ENCODE measurements around the gene DDX59.
"Not testable (repeated sequence)": the region's sequence is repeated elsewhere in the genome, so short reads cannot be mapped to it uniquely, and the experiment has no call there.

Gene DDX59

DNA sequence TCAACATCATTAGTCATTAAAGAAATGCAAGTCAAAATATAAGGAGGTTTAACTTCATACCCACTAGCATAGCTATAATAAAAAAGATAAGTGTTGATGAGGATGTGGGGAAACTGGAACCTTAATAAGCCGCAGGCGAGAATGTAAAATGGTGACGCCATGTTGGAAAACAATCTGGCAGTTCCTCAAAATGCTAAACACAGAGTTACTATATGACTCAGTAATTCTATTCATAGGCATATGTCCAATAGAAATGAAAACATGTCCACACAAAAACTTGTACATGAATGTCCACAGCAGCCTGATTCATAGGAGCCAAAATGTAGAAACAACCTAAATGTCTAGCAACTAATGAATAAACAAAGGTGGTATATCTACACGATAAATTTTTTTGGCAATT is 23.2 kb downstream of the DDX59 start:
- Histone ChIP-seq H3K27me3 (ENCODE audit: insufficient read depth, low read length) (no peaks in the 10 kb centered on the region), H3K9me3 (ENCODE audit: insufficient read depth, low read depth, low read length) (no peaks in the 10 kb centered on the region), H3K4me3 (ENCODE audit: low read length) (no peak overlapping the region), H3K9ac (ENCODE audit: low read depth, low read length) (no peak overlapping the region), H3K36me3 (ENCODE audit: insufficient read depth, low read length) (peaks cover 52% of the 10 kb centered on the region), H3K4me1 (ENCODE audit: insufficient read depth, low read length) (no peaks in the 10 kb centered on the region), H3K27ac (ENCODE audit: low read depth, low read length) (no peak overlapping the region)
- 98% methylated on average over 4 of the region's 4 CpGs for WGBS

DNA sequence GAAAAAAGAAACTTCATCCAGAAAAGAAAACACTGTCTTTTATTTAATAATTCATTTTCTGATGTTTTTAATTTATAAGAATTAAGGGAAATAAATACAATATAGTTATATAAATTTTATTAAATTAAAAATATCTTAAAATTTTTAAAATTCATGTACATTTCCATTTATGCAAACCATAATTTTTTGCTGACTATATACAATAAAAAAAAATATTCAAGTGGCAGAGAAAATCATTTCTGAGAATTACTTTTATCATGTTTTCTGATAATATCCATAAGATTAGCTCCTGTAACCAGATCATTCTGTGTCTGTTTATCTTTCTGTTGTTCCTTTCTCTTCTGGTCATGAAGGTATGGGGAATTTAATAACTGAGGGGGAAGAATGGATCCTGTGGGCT is 25.7 kb downstream of the DDX59 start:
- Histone ChIP-seq H3K9ac (ENCODE audit: low read depth, low read length) (no peak overlapping the region), H3K27ac (ENCODE audit: low read depth, low read length) (no peak overlapping the region), H3K27me3 (ENCODE audit: insufficient read depth, low read length) (no peaks in the 10 kb centered on the region), H3K4me3 (ENCODE audit: low read length) (no peak overlapping the region), H3K36me3 (ENCODE audit: insufficient read depth, low read length) (peaks cover 39% of the 10 kb centered on the region), H3K9me3 (ENCODE audit: insufficient read depth, low read depth, low read length) (no peaks in the 10 kb centered on the region), H3K4me1 (ENCODE audit: insufficient read depth, low read length) (no peaks in the 10 kb centered on the region; the same call in 1 of the 2 replicates)

DNA sequence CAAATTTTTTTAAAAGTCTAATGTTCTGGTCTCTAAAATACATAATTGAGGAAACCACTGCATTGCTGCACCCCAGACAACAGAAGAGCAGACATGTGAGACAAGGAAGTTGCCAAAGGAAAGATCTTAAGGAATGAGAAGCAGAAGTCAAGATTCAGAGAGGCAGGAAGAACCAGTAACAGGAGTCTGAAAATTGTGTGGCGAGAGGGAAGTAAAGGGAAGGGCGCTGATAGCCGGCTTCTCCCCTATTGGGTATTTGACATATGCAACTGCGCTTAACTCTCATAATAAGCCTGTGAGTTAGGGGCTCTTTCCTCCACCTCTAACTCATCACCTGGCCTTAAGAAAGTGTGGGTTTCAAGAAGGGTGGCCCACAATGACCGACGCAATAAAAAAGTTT is 27.2 kb downstream of the DDX59 start:
- H3K27ac ChIP-seq (ENCODE audit: low read depth, low read length): no peak overlapping the region
- 97% methylated on average over 5 of the region's 6 CpGs for WGBS
- no peaks in the 10 kb centered on the region; the same call in 1 of the 2 replicates for H3K4me1 ChIP-seq (ENCODE audit: insufficient read depth, low read length)
- no peaks in the 10 kb centered on the region for H3K27me3 ChIP-seq (ENCODE audit: insufficient read depth, low read length)
- H3K9me3 ChIP-seq (ENCODE audit: insufficient read depth, low read depth, low read length): no peaks in the 10 kb centered on the region
- H3K9ac ChIP-seq (ENCODE audit: low read depth, low read length): no peak overlapping the region
- H3K36me3 ChIP-seq (ENCODE audit: insufficient read depth, low read length): peaks cover 27% of the 10 kb centered on the region
- no peak overlapping the region for H3K4me3 ChIP-seq (ENCODE audit: low read length)

DNA sequence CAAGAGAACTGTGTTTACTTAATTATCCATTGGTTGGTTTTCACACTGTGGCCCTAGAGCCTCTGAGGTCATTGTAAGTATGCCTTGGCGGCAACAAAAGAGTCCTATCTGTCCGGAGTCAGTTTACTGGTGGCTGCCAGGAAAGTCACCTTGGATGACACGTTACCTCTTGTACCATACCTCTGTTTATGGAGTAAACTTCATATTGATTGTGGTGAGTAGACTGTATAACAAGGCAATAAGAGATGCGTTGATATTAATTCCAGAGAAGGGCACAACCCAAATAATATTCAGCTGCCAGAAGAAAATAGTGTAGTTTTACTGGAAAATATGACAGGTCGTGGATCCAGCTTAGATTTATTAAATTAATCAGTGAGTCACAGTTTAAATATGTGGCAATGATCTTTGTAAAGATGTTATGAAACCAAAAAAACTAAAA is 28.7 kb downstream of the DDX59 start:
- peaks cover 12% of the 10 kb centered on the region for H3K36me3 ChIP-seq (ENCODE audit: insufficient read depth, low read length)
- H3K4me3 ChIP-seq (ENCODE audit: low read length): no peak overlapping the region
- H3K9me3 ChIP-seq (ENCODE audit: insufficient read depth, low read depth, low read length): no peaks in the 10 kb centered on the region
- H3K4me1 ChIP-seq (ENCODE audit: insufficient read depth, low read length): no peaks in the 10 kb centered on the region; the same call in 1 of the 2 replicates
- no peak overlapping the region for H3K9ac ChIP-seq (ENCODE audit: low read depth, low read length)
- H3K27ac ChIP-seq (ENCODE audit: low read depth, low read length): no peak overlapping the region
- WGBS: 91% methylated on average over 5 of the region's 5 CpGs
- no peaks in the 10 kb centered on the region for H3K27me3 ChIP-seq (ENCODE audit: insufficient read depth, low read length)

DNA sequence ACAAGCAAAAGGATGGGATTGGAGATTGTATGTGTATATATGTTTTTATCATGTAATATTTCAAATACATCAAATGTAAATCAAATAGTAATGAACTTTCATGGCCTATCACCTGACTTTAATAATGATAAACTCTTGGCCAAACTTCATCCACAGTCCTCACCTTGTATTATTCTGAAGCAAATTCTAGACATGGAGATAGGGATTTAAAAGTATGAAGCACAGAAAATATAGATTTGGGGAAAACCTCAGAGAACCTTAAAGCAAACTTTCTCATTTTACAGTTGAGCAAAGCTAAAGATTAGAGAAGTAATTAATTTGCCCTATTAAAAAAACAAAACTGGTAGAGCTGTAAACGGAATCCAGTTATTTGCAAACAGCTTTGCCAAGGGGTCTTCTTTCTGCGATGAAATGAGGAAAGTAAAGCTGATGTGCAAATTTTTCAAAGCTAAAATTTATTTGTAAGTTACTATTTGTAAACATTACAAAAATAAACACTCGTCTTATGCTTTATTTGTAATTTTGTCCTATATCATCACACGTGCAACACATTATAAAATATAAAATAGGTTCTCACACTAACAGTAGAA is 29.2 kb downstream of the DDX59 start:
- 93% methylated on average over 3 of the region's 4 CpGs for WGBS
- no peak overlapping the region for H3K27ac ChIP-seq (ENCODE audit: low read depth, low read length)
- H3K36me3 ChIP-seq (ENCODE audit: insufficient read depth, low read length): peaks cover 8% of the 10 kb centered on the region; the same call in 1 of the 2 replicates
- no peaks in the 10 kb centered on the region for H3K27me3 ChIP-seq (ENCODE audit: insufficient read depth, low read length)
- H3K4me1 ChIP-seq (ENCODE audit: insufficient read depth, low read length): no peaks in the 10 kb centered on the region; the same call in 1 of the 2 replicates
- no peak overlapping the region for H3K9ac ChIP-seq (ENCODE audit: low read depth, low read length)
- H3K9me3 ChIP-seq (ENCODE audit: insufficient read depth, low read depth, low read length): no peaks in the 10 kb centered on the region
- no peak overlapping the region for H3K4me3 ChIP-seq (ENCODE audit: low read length)

DNA sequence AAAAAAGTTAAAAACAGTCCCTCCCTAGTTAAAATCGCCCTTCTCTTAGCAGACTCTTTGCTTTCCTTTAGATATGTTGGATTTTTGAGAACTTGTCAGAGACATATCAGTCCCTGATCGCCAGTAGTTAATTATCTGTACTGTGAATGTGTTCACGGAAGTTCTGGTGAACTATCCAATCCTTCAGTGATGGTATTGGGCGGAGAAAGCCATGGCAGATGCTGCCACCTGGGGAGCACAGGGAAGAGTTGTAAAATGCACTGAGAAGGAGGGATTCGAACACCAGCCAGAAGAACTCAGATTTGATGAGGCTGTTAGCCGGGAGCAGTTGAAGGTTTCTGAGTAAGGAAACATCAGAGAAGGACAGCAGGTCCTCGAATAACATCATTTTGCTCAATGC is 31.6 kb downstream of the DDX59 start:
- H3K4me3 ChIP-seq (ENCODE audit: low read length): no peak overlapping the region
- no peak overlapping the region for H3K27ac ChIP-seq (ENCODE audit: low read depth, low read length)
- no peaks in the 10 kb centered on the region for H3K36me3 ChIP-seq (ENCODE audit: insufficient read depth, low read length)
- no peaks in the 10 kb centered on the region; the same call in 1 of the 2 replicates for H3K4me1 ChIP-seq (ENCODE audit: insufficient read depth, low read length)
- H3K9ac ChIP-seq (ENCODE audit: low read depth, low read length): no peak overlapping the region
- WGBS: 83% methylated on average over 7 of the region's 7 CpGs
- H3K27me3 ChIP-seq (ENCODE audit: insufficient read depth, low read length): no peaks in the 10 kb centered on the region
- no peaks in the 10 kb centered on the region for H3K9me3 ChIP-seq (ENCODE audit: insufficient read depth, low read depth, low read length)

DNA sequence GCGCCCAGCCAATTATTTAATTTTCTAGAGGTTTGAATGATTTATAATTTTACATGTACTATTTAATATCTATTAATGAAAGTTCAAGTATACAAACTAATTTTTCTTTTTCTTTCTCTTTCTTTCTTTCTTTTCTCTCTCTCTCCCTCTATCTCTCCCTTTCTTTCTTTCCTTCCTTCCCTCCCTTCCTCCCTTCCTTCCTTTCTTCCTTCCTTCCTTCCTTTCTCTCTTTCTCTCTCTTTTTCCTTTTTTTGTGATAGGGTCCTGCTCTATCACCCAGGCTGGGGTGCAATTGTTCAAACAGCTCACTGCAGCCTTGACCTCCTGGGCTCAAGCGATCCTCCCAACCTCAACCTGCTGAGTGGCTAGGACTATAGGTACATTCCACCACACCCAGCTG is 33.0 kb downstream of the DDX59 start:
- WGBS: 82% methylated on average over 1 of the region's 2 CpGs
- H3K9ac ChIP-seq (ENCODE audit: low read depth, low read length): no peak overlapping the region

DNA sequence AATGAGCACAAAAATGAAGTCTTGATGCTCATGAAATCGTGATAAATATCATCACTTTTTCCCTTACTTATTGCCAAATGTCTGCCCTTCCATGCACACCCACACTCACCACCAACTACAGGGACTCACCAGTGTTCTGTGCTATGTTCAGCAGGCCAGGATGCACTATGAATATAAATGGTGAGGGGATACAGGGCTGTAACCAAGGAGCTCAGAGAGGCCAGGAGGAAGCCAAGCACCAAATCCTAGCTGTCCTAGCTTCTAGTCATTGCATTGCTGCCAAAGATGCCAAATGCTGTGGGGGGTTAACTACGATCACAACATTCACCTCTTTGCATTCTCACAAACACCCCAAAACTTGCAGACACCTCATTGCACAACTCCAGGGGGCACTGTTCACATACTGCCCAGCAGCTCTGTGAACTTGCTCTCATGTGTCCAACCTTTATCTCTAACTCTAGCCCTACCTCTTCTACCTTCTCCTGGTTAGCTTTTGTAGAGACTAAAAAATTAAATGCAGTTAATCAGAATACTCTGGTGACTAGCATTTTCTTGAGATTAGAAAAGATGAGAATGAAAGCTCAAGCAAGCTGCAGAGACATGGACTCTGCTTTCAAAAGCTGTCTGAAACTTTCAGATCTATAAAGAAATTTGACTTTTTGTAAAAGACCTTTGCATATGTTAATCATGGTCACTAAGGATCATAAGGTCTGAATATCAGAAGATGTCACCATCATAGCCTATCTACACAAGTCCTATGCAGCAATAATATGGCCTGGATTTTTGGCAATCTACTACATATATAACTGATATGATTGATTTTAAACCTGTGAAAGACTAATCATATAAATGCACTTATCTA is 35.2 kb downstream of the DDX59 start:
- Histone ChIP-seq H3K9ac (ENCODE audit: low read depth, low read length) (no peak overlapping the region), H3K36me3 (ENCODE audit: insufficient read depth, low read length) (no peaks in the 10 kb centered on the region), H3K27me3 (ENCODE audit: insufficient read depth, low read length) (no peaks in the 10 kb centered on the region), H3K27ac (ENCODE audit: low read depth, low read length) (no peak overlapping the region), H3K9me3 (ENCODE audit: insufficient read depth, low read depth, low read length) (no peaks in the 10 kb centered on the region), H3K4me1 (ENCODE audit: insufficient read depth, low read length) (0 out of 2 replicates have a peak, but pooled peaks cover 3% of the 10 kb centered on the region), H3K4me3 (ENCODE audit: low read length) (no peak overlapping the region)
- WGBS: 96% methylated on average over 1 of the region's 2 CpGs

More for the DNA sequence above, 33.0 kb downstream of the DDX59 start:
- Histone ChIP-seq H3K4me1 (ENCODE audit: insufficient read depth, low read length) (no peaks in the 10 kb centered on the region; the same call in 1 of the 2 replicates), H3K27ac (ENCODE audit: low read depth, low read length) (no peak overlapping the region), H3K4me3 (ENCODE audit: low read length) (no peak overlapping the region), H3K9me3 (ENCODE audit: insufficient read depth, low read depth, low read length) (no peaks in the 10 kb centered on the region), H3K27me3 (ENCODE audit: insufficient read depth, low read length) (no peaks in the 10 kb centered on the region), H3K36me3 (ENCODE audit: insufficient read depth, low read length) (no peaks in the 10 kb centered on the region)

DNA sequence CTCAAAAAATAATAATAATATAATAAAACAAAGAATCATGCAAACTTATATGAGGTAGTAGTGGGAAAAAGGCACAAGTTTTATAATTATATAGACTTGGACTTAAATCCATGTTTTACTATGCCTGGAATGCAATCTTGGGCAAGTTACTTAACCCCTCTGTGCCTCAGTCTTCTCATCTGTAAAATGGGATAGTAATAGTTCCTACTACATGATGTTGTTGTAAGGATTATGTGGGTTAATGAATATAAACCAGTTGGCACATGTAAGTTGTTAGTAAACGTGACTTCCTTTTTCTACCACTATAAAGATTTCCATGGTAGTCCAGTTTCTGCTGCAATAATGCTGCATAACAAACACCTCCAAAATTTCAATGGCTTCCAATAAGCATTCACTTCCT is 38.3 kb downstream of the DDX59 start:
- WGBS: 67% methylated on average over 1 of the region's 1 CpG
- H3K4me3 ChIP-seq (ENCODE audit: low read length): no peak overlapping the region
- H3K9me3 ChIP-seq (ENCODE audit: insufficient read depth, low read depth, low read length): no peaks in the 10 kb centered on the region
- no peak overlapping the region for H3K27ac ChIP-seq (ENCODE audit: low read depth, low read length)
- H3K9ac ChIP-seq (ENCODE audit: low read depth, low read length): no peak overlapping the region
- H3K36me3 ChIP-seq (ENCODE audit: insufficient read depth, low read length): no peaks in the 10 kb centered on the region
- H3K27me3 ChIP-seq (ENCODE audit: insufficient read depth, low read length): no peaks in the 10 kb centered on the region
- H3K4me1 ChIP-seq (ENCODE audit: insufficient read depth, low read length): 0 out of 2 replicates have a peak, but pooled peaks cover 3% of the 10 kb centered on the region

DNA sequence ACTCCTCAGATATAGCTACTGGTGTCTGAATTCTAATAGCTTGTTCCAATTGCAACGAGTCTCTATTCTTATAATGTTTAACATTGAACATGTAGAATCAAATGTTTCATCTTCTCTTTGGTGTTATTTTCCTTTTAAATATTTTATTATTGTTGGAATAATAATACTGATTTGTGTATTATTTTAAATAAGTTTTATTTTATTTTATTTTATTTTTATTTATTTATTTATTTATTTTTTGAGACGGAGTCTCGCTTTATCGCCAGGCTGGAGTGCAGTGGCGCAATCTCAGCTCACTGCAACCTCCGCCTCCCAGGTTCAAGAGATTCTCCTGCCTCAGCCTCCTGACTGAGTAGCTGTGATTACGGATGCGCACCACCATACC is 39.2 kb downstream of the DDX59 start:
- not testable (repeated sequence) for H3K36me3 ChIP-seq (ENCODE audit: insufficient read depth, low read length); H3K4me1 ChIP-seq (ENCODE audit: insufficient read depth, low read length); H3K4me3 ChIP-seq (ENCODE audit: low read length); H3K27ac ChIP-seq (ENCODE audit: low read depth, low read length); H3K9me3 ChIP-seq (ENCODE audit: insufficient read depth, low read depth, low read length); H3K9ac ChIP-seq (ENCODE audit: low read depth, low read length); H3K27me3 ChIP-seq (ENCODE audit: insufficient read depth, low read length)
- WGBS: over 99% methylated on average over 7 of the region's 8 CpGs

DNA sequence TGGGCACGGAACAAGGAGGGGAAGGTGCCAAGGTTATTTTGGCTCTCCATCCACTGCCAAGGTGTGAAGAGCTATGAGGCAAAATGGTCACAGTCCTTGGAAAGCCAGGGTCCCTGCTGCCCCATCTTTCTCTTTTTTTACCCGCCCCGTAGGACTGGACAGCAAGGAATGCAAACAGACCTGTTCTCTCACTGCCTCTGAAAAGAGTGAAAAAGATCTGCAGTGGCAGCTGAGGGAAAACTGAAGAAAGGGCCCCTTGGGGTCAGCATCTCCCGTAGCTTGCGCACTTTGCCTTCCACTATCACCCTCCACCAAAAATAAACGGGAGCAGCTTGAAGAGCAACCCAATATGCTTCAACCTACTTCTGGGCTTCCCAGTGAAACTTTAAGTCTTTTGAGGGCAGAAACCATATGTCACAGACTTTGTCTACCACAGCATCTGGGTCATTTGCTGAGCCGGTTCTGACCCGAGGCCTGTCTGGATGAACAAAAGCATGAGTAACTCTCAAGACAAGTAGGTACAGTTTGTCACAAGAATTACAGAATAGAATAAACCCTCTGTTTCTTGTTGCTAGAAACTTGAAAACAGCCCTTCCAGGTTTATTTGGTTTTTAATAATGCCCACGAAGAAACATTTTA is 39.7 kb downstream of the DDX59 start:
- Histone ChIP-seq H3K4me3 (ENCODE audit: low read length) (no peak overlapping the region), H3K4me1 (ENCODE audit: insufficient read depth, low read length) (peaks cover 7% of the 10 kb centered on the region; the same call in 1 of the 2 replicates), H3K9ac (ENCODE audit: low read depth, low read length) (no peak overlapping the region), H3K9me3 (ENCODE audit: insufficient read depth, low read depth, low read length) (no peaks in the 10 kb centered on the region), H3K27me3 (ENCODE audit: insufficient read depth, low read length) (no peaks in the 10 kb centered on the region), H3K36me3 (ENCODE audit: insufficient read depth, low read length) (no peaks in the 10 kb centered on the region), H3K27ac (ENCODE audit: low read depth, low read length) (no peak overlapping the region)
- WGBS: 87% methylated on average over 9 of the region's 9 CpGs

All from HUES64 (cell line).